Esophagus mucosa (tissue), 1 donor: ENCODE measurements around the gene ASPN. TPM values are rescaled to one million over a fixed set of nuclear protein-coding genes. Genes with fewer than 3 reads are reported as not detected.

Experiments
- ATAC-seq: fragments of 200-7000 bp; cut with Tn5 transposase; one replicate; pipeline ENCODE4 v1.9.1; 2020
- total RNA-seq: library from RNA; stranded (reverse); gene quantifications from one replicate; pipeline ENCODE4 v1.2.4, GENCODE V29; 2023
- donor health status: DM: yes; HTN: yes; CAD: no.

ASPN gene
- total RNA-seq, 1 donor from 2014 or later: 0.36 TPM

- no peak for ATAC-seq
Measured at GRCh38 chr9:92408747-92409478, 73.4 kb downstream of the ASPN start.

GRCh38 chr9:92407818-92408217 is 74.5 kb downstream of the ASPN start:
- ATAC-seq: no peak

GRCh38 chr9:92406477-92406876 is 75.8 kb downstream of the ASPN start:
- ATAC-seq: no peak

Other genes starting within 250 kb of the ASPN start
- 95.2 TPM for gene IARS1, start 188.8 kb downstream of the ASPN start, total RNA-seq
- gene NOL8, start 157.2 kb downstream of the ASPN start, total RNA-seq: 20.8 TPM
- 8.2 TPM for gene CENPP, start 156.6 kb downstream of the ASPN start, total RNA-seq
- 0.68 TPM for gene OGN, start 77.9 kb downstream of the ASPN start, total RNA-seq
- 0.40 TPM for gene OMD, start 58.0 kb downstream of the ASPN start, total RNA-seq
- 0.56 TPM for gene ECM2, start 53.5 kb upstream of the ASPN start, total RNA-seq
- 37.6 TPM for gene IPPK, start 187.6 kb upstream of the ASPN start, total RNA-seq